Renal cortical epithelial cell (primary cell): Measurements from ENCODE around the gene CDSN. TPM values are rescaled to one million over a fixed set of nuclear protein-coding genes. Genes with fewer than 3 reads are reported as not detected.

ENCODE experiments used
- DNase-seq: peaks from one replicate; pipeline ENCODE4 v3.0.0-alpha.2; 2011; ENCODE audit warnings: low read depth
- total RNA-seq: library from RNA; depleted of rRNA; stranded (reverse); fragments of >200 nt; gene quantifications from 2 replicates; pipeline ENCODE4 v1.2.3, GENCODE V29; 2014

Gene CDSN
- total RNA-seq, 1 donor from 2014 or later, result 0.05 TPM

GRCh38 chr6:31144970-31145340, 24.7 kb upstream of the CDSN start:
- DNase-seq, result no peak

- no peak for DNase-seq
Observed at GRCh38 chr6:31144296-31144969, 24.2 kb upstream of the CDSN start.

- peak; percentile 34 for DNase-seq
Observed at GRCh38 chr6:31143148-31143547, 22.9 kb upstream of the CDSN start.

DNA sequence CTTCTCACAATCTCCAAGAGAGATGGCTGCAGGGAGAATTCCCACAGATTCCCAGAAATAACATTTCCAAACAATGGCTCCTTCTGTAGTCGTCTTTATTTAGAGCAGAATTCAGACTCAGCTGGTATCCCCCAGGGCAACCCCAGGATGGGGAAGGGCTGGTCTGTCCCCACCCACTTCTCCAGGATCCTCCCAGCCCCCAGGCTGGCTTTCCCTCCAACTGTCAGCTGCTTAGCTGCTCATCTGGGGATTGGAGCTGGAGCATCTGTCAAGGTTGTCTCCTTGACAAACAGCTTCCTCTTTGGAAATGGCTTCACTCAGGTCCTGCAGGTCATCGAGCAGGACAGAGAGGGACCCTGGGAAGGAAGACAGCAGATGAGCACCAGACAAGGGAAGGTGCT, 22.1 kb upstream of the CDSN start:
- DNase-seq, result no peak

- DNase-seq, result no peak
Observed at GRCh38 chr6:31140643-31141042, 20.4 kb upstream of the CDSN start.

GRCh38 chr6:31139599-31139998, 19.4 kb upstream of the CDSN start:
- peak; percentile 51 for DNase-seq

- DNase-seq, result no peak
Observed at GRCh38 chr6:31138982-31139381, 18.7 kb upstream of the CDSN start, which contains the start of gene PSORS1C2. PSORS1C2 (minus strand) TSS chr6:31139066; CDS start chr6:31139026, 40 bp downstream.

DNA sequence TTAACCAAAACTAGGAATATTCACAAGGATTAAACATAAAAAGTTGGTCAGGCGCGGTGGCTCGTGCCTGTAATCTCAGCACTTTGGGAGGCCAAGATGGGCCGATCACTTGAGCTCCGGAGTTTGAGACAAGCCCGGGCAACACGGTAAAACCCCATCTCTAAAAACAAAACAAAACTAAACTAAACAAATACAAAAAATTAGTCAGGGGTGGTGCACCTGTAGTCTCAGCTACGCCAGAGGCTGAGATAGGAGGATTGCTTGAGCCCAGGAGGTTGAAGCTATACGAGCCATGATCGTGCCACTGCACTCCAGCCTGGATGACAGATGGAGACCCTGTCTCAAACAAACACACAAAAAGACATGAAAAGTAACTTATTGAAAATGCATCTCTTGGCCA, 15.5 kb upstream of the CDSN start:
- DNase-seq, result no peak

GRCh38 chr6:31132806-31133205, 12.6 kb upstream of the CDSN start:
- DNase-seq, result no peak

DNA sequence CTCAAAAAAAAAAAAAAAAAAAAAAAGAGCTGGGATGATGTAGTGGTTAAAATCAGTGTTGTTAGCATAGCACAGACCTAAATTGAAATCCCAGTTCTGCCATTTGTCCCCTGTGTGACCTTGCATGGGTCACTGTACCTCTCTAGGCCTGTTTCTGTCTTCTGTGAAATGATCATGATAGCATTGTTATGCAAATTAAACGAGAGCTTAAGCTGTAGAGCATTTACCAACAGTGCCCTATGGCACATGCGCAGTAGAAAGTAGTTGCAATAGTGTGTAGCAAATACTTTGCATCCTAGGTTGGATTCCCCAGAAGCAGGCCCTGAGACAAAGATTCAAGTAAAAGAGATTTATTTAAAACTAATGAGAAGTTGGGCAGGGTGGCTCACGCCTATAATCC, 11.3 kb upstream of the CDSN start:
- DNase-seq, result no peak

DNA sequence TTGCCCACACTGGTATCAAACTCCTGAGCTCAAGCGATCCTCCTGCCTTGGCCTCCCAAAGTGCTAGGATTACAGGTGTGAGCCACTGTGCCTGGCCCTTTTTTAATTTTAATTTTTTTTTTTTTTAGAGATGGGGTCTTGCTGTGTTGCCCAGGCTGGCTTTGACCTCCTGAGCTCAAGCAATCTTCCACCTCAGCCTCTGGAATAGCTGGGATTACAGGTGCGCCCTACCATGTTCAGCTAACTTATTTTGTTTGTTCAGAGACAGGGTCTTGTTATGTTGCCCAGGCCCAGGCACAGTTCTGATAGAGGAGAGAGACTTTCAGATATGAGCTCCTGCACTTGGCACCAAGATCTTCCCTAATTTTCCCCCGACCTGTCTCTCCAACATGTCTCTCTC, 10.5 kb upstream of the CDSN start:
- DNase-seq, result no peak

DNA sequence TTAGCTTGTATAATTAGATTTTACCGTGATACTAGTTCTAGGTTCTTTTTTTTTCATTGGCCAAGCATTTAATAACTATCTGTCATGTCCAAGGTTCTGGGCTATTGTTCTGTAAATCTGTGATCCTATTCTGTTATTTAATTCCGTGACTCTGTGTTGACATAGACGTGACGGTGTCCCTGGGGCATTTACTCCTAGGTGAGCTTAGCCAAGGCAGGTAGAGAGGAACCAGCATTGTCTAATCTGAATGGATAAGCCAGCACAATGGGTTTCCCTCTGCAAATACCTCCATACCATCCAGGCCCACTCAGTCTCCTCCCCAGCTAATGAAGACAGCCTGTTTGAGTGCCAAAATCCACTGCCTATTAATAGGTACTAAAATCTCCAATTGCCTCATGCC, 8.9 kb upstream of the CDSN start:
- no peak for DNase-seq

GRCh38 chr6:31128093-31128676, 7.9 kb upstream of the CDSN start:
- peak; percentile 41 for DNase-seq

DNA sequence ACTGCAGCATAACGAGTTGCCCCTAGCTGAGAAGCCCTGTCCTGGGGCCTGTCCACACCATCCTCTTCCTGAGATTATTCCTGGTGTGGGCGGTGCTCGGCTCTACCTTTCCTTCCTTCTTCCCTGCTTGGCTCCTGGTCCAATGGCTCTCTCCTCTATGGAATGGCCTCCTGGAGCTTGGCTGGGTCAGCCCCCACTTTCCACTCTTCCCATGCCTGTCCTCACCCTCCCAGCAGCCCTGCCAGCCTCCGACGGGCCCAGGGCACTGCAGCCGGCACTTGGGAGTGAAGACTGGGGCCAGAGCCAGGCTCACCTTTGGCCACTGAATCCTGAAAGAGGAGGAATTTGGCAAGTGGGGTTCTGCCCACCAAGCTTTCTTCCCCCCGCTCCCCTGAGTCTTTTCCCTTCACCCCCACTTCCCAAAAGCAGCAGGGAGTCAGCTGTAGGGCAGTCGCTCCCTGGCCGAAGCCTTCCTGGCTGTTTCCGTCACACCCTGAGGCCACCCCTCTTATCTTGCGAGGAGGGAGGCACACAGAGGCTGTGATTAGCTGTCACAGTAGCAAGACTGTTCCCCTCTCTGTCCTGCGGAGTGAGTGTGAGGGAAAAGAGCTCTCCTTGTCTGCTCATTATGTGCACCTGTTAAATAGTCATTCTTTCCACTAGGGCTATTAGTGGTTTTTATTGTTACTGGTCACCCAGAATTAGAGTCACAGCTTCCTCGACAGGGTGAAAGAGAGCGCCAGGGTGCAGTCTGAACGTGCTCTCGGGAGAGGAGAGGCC, 6.3 kb upstream of the CDSN start:
- no peak for DNase-seq

GRCh38 chr6:31125586-31126363, 5.5 kb upstream of the CDSN start:
- DNase-seq, result peak; percentile 61

DNA sequence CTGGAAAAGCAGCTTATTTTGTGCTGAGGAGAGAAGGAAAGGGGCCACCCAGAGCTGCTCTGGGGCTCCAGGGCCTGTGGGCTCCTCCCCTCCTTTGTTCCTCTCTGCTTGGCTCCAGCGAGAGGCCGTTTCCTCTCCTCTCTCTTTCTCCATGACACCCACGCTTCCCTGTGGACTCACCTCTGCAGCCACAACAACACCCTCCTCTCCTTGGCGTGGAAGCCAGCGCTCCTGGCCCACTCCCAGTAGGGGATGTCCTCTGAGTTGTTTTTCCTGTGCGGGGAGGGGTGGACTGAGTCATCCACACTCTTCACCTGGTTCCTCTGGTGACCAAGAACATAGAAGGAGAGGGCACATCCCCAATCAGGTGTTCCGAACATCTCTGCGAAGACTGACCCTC, 4.9 kb upstream of the CDSN start:
- peak; percentile 80 for DNase-seq

GRCh38 chr6:31122791-31123706, 2.8 kb upstream of the CDSN start:
- peak; percentile 92 for DNase-seq

DNA sequence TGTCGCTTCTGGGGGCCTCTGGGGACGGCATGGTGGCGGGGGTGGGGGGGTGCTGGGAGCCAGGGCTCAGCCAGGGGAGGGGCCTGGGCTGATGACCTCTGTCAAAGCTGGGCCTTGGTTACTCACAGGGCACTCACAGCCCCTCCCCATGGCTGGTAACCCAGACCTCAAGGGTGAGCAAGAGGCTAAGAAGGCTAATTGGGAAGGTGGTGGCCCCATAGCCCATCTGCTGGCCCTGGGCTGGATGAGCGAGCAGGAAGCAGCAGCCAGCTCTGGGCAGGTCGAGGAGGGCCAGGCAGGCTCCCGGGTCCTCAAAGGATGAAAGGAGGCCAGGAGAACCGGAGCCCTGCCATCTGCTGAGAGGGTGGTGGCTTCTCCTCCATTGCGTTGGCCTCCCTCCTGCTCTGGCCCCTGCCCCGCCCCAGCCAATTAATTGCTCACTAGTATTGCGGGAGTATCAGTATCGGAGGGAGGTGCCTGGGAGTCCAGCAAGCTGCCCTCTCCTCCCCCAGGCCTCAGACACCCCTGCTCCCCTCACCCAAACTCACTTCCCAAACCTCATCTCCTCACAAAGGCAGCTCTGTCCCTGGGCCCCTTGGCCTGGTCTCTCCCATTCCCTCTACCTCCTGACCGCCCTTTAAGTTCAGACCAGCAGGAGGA, 1.0 kb upstream of the CDSN start:
- DNase-seq, result no peak

GRCh38 chr6:31118178-31118577, 2.1 kb downstream of the CDSN start:
- DNase-seq, result no peak

DNA sequence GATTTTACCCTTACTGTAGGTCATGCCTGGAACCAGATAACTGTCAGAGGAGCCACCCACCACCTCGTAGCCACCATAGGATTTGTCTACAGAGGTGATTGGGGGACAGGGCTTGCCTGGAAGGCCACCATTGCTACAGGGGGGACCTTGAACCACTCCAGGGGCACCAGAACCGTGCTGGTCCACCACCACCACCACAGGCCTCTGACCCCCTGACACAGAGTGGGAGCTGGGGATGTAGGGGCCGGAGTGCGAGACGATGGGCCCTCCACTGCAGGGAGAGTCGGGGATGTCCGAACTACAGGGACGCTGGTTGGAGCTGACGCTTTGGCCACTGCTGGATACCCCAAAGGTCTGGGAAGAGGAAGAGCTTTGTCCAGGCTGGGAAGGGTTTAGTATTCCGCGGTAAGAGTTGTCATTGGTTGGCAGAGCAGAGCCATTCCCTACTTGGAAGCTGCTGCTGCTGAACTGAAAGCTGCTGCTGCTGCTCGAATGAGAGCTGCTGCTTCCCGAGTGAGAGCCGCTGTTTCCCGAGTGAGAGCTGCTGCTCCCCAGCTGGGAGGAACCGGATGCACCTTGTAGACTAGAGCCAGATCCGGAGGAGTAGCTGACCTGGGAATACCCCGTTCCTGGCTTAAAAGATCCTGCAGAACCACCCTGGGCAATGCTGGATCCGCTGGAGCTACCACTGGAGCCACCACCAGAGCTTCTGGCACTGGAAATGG, 3.4 kb downstream of the CDSN start:
- DNase-seq, result no peak
